ENCODE results near the gene CLSTN2. TPM values are rescaled to one million over a fixed set of nuclear protein-coding genes. Genes with fewer than 3 reads are reported as not detected.

CLSTN2 gene
- total and polyA plus RNA-seq, 2 of the 13 experiments (the other 11 are each of a cell fraction or from before 2014, with no cell fraction given) = not detected

GRCh38 chr3:140585828-140586227 is 650.8 kb downstream of the CLSTN2 start:
- Histone ChIP-seq H3K36me3 (replicated peaks in 1 of 2; ENCODE audit: control insufficient read depth in 1 of 2, insufficient read depth in 2 of 2, low read length in 2 of 2) (no peaks in the 10 kb centered on the region), H3K4me3 (replicated peaks in 1 of 3; ENCODE audit: insufficient read depth in 1 of 3, low read depth in 2 of 3, low read length in 3 of 3) (no peak overlapping the region), H3K4me2 (ENCODE audit: low read depth, low read length) (no peak overlapping the region), H4K20me1 (ENCODE audit: insufficient read depth, low read length) (no peaks in the 10 kb centered on the region), H3K9ac (ENCODE audit: insufficient read depth, low read depth, low read length) (no peak overlapping the region), H2AFZ (ENCODE audit: low read length) (no peak overlapping the region), H3K27ac (ENCODE audit: extremely low read length, insufficient read depth, low read length) (no peak overlapping the region), H3K4me1 (ENCODE audit: insufficient read depth, low read length) (no peaks in the 10 kb centered on the region), H3K27me3 (ENCODE audit: control insufficient read depth in 1 of 2, insufficient read depth in 2 of 2, low read length in 2 of 2) (no peaks in the 10 kb centered on the region), H3K9me3 (ENCODE audit: low read length) (no peaks in the 10 kb centered on the region), H3K79me2 (ENCODE audit: insufficient read depth, low read length) (no peaks in the 10 kb centered on the region)
- FAIRE-seq (no peak), DNase-seq (ENCODE audit: low spot score) (no peak), ATAC-seq (no peak)
- intact Hi-C loops (cut with micrococcal nuclease; ENCODE audit: unreplicated experiment) (no loop called here), in situ Hi-C loops (cut with HindIII; ENCODE audit: extremely low pct_ligation_motif_present, low pct_unique_long_range_greater_than_20kb) (no loop called here)
- TF ChIP-seq ZNF451 (CRISPR knock-in tag; IDR thresholded peaks at IDR 0.05) (no peak), DRAP1 (CRISPR knock-in tag; IDR thresholded peaks at IDR 0.05) (no peak), ZNF740 (CRISPR knock-in tag; IDR thresholded peaks at IDR 0.05) (no peak)
- ChIA-PET CTCF (ENCODE audit: low intra/inter-chr PET ratio, low total read pairs) (no interaction called here), POLR2A (no interaction called here)
- WGBS (ENCODE audit: low lambda C conversion rate) = 3% methylated on average over 4 of the region's 4 CpGs
- BruUV-seq (replicated peaks) = no TSS peak

- H3K9ac ChIP-seq (ENCODE audit: insufficient read depth, low read depth, low read length) = no peak overlapping the region
- CTCF ChIA-PET (ENCODE audit: low intra/inter-chr PET ratio, low total read pairs) = no interaction called here
- DNase-seq (ENCODE audit: low spot score) = no peak
Observed at GRCh38 chr3:140586311-140586710, 651.3 kb downstream of the CLSTN2 start.

More at GRCh38 chr3:140586311-140586710, 651.3 kb downstream of the CLSTN2 start:
- intact Hi-C loops (cut with micrococcal nuclease; ENCODE audit: unreplicated experiment) = no loop called here
- Histone ChIP-seq H3K36me3 (replicated peaks in 1 of 2; ENCODE audit: control insufficient read depth in 1 of 2, insufficient read depth in 2 of 2, low read length in 2 of 2) (no peaks in the 10 kb centered on the region), H3K79me2 (ENCODE audit: insufficient read depth, low read length) (no peaks in the 10 kb centered on the region), H2AFZ (ENCODE audit: low read length) (no peak overlapping the region), H3K27ac (ENCODE audit: extremely low read length, insufficient read depth, low read length) (no peak overlapping the region), H3K4me1 (ENCODE audit: insufficient read depth, low read length) (no peaks in the 10 kb centered on the region), H4K20me1 (ENCODE audit: insufficient read depth, low read length) (no peaks in the 10 kb centered on the region), H3K9me3 (ENCODE audit: low read length) (no peaks in the 10 kb centered on the region), H3K4me3 (replicated peaks in 1 of 3; ENCODE audit: insufficient read depth in 1 of 3, low read depth in 2 of 3, low read length in 3 of 3) (no peak overlapping the region), H3K4me2 (ENCODE audit: low read depth, low read length) (no peak overlapping the region), H3K27me3 (ENCODE audit: control insufficient read depth in 1 of 2, insufficient read depth in 2 of 2, low read length in 2 of 2) (no peaks in the 10 kb centered on the region)
- TF ChIP-seq BCLAF1 (IDR thresholded peaks at IDR 0.05) = no peak
- no peak for TF ChIP-seq USF2 (IDR thresholded peaks at IDR 0.05; ENCODE audit: low read depth, low read length)
- no peak for TF ChIP-seq USF2 (CRISPR knock-in tag; IDR thresholded peaks at IDR 0.05; ENCODE audit: borderline replicate concordance)
- POLR2A ChIA-PET = no interaction called here
- BruUV-seq (replicated peaks) = no TSS peak
- ATAC-seq (no peak), FAIRE-seq (no peak)
- 27% methylated on average over 4 of the region's 4 CpGs for WGBS (ENCODE audit: low lambda C conversion rate)
- in situ Hi-C loops (cut with HindIII; ENCODE audit: extremely low pct_ligation_motif_present, low pct_unique_long_range_greater_than_20kb) = no loop called here
